Transverse colon (tissue), 4 donors: Measurements from ENCODE around the gene SPTBN1. TPM values are rescaled to one million over a fixed set of nuclear protein-coding genes. Genes with fewer than 3 reads are reported as not detected.
"Not testable (repeated sequence)": the region's sequence is repeated elsewhere in the genome, so short reads cannot be mapped to it uniquely, and the experiment has no call there.

Experiments used
- DNase-seq: peaks from one replicate; pipeline ENCODE4 v3.0.0-alpha.2; 2019
- H3K27ac ChIP-seq, 4 donors: fragments of 200-600 bp; sonication (generic); 2 replicates each; pipeline ENCODE4 v1.5.1; 2016 to 2018; ENCODE audit warnings: inconsistent platforms in 4 of 4
- H3K27me3 ChIP-seq: fragments of 200-600 bp; sonication (generic); 2 replicates; pipeline ENCODE4 v1.5.1; 2017; ENCODE audit warnings: inconsistent platforms
- H3K36me3 ChIP-seq, 4 donors: fragments of 200-600 bp; sonication (generic); 2 replicates each; pipeline ENCODE4 v1.5.1; 2017 to 2019; ENCODE audit warnings: inconsistent platforms in 4 of 4
- H3K4me1 ChIP-seq, 4 donors: fragments of 200-600 bp; sonication (generic); 2 replicates each; pipeline ENCODE4 v1.5.1; 2017 to 2020; ENCODE audit warnings: inconsistent platforms in 4 of 4
- H3K4me3 ChIP-seq, 4 donors: fragments of 200-600 bp; sonication (generic); 1 replicate in 1 of 4; 2 replicates in 3 of 4; pipeline versions ENCODE4 v1.5.1 to v1.6.1; 2017 to 2019; ENCODE audit warnings: inconsistent platforms in 4 of 4
- H3K9me3 ChIP-seq, 2 donors: fragments of 200-600 bp; sonication (generic); 2 replicates each; pipeline ENCODE4 v1.5.1; 2017 to 2019; ENCODE audit warnings: inconsistent platforms in 2 of 2
- EP300 ChIP-seq: sonication (generic); formaldehyde crosslinking; IDR thresholded peaks from one replicate; pipeline ENCODE4 v1.6.1; 2017; ENCODE audit warnings: antibody characterized with exemption, low read depth
- POLR2A ChIP-seq: fragments of 450-650 bp; IDR thresholded peaks from one replicate; pipeline ENCODE4 v1.6.1; 2016; ENCODE audit warnings: antibody characterized with exemption, mild to moderate bottlenecking, moderate library complexity
- POLR2AphosphoS5 ChIP-seq, 3 donors: sonication (generic); formaldehyde crosslinking; IDR thresholded peaks; one replicate each; pipeline ENCODE4 v1.6.1; 2016; ENCODE audit warnings: antibody characterized with exemption in 3 of 3
- WGBS, 2 donors: methylation state at CpG; one replicate each; pipeline ENCODE4 v1.1.5; 2018; ENCODE audit warnings: low coverage in 1 of 2; 5-methylcytosine and 5-hydroxymethylcytosine counted together
- in situ Hi-C, 4 donors: fragments of 200-750 bp; cut with MboI; loops; one replicate each; pipeline versions ENCODE4 v1.15.0 to v1.15.1; 2017; ENCODE audit warnings: low sequenced_read_pairs in 3 of 4, low pct_ligation_motif_present in 1 of 4, low pct_unique_long_range_greater_than_20kb in 1 of 4
- intact Hi-C: fragments of 100-400 bp; cut with DNase I; formaldehyde crosslinking; loops from one replicate; pipeline ENCODE4 v1.15.1; 2023; ENCODE audit warnings: low total_unique reads
- total RNA-seq, 4 donors: library from RNA; depleted of rRNA; stranded (reverse); fragments of >200 nt; gene quantifications; one replicate each; pipeline ENCODE4 v1.1.0, GENCODE V29; 2016
- TF ChIP-seq, protein P1 (sequence below), 5 experiments: fragments of 200-600 bp in 3 of 5; fragments of 450-650 bp in 2 of 5; sonication (generic) in 3 of 5; IDR thresholded peaks; 1 replicate in 2 of 5; 2 replicates in 3 of 5; pipeline ENCODE4 v1.5.1; 2016 to 2017; ENCODE audit warnings: antibody characterized with exemption in 5 of 5, inconsistent platforms in 3 of 5, mild to moderate bottlenecking in 2 of 5, moderate library complexity in 1 of 5

The SPTBN1 gene
- total RNA-seq, 4 donors from 2014 or later: 269 to 301 (median 285) TPM

DNA sequence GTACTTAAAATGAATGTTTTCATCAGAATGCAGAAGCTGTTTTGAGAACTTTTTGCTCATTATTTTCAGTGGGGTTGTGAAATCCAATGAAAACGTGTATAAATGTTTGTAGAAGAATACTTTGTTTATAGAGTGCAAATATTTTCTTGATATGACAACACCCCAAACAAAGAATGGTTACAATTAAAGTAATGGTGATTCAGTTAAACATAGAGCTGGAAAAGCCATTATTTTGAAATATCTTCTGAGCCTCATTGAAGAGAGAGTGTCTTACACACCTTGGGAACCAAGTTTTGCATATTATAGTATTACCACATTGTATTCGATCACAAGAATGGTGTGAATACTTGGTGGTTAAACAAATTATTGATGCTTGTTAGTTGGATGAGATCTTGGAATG lies 48.7 kb downstream of the SPTBN1 start:
- Histone ChIP-seq H3K4me3 (no peak overlapping the region), H3K27ac (peak overlapping the region in 2 of 4 donors; percentile 13 to 32), H3K9me3 (no peaks in the 10 kb centered on the region), H3K27me3 (no peaks in the 10 kb centered on the region), H3K4me1 (peaks cover 0 to 39% (median 16%) of the 10 kb centered on the region in 4 donors), H3K36me3 (no peaks in the 10 kb centered on the region)
- WGBS, 2 donors: 57 to 64% methylated on average over 2 of the region's 2 CpGs
- DNase-seq: no peak
- in situ Hi-C loops (loop anchor here in 3 of 4 donors (25.0 kb wide), 4 partner anchors 132 to 682 kb away; partner anchors contain the start of gene ACYP2 (in 1 of the 3)), intact Hi-C loops (no loop called here)
- TF ChIP-seq, protein P1, sequence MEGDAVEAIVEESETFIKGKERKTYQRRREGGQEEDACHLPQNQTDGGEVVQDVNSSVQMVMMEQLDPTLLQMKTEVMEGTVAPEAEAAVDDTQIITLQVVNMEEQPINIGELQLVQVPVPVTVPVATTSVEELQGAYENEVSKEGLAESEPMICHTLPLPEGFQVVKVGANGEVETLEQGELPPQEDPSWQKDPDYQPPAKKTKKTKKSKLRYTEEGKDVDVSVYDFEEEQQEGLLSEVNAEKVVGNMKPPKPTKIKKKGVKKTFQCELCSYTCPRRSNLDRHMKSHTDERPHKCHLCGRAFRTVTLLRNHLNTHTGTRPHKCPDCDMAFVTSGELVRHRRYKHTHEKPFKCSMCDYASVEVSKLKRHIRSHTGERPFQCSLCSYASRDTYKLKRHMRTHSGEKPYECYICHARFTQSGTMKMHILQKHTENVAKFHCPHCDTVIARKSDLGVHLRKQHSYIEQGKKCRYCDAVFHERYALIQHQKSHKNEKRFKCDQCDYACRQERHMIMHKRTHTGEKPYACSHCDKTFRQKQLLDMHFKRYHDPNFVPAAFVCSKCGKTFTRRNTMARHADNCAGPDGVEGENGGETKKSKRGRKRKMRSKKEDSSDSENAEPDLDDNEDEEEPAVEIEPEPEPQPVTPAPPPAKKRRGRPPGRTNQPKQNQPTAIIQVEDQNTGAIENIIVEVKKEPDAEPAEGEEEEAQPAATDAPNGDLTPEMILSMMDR (IDR thresholded peaks at IDR 0.05): no peak
- TF ChIP-seq POLR2AphosphoS5 (IDR thresholded peaks at IDR 0.05) (no peak), POLR2A (no peak), EP300 (no peak)

DNA sequence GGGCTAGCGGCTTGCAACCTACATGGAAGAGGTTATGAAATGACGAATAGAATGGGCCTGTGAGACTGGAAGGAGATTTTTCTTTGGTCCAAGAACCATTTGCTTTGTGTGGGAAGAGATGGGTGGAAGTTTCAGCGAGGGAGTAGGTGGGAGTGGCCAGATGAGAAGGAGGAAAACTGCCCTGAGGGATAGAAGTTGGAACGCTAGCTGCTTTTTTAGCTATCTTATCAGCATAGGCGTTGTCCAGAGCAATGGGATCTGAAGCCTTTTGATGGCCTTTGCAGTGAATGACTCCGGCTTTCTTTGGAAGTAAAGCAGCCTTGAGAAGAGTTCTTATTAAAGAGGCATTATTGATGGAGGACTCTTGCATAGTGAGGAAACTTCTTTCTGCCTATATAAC lies 52.4 kb downstream of the SPTBN1 start:
- TF ChIP-seq, protein P1 (IDR thresholded peaks at IDR 0.05): no peak
- in situ Hi-C loops (loop anchor here in 3 of 4 donors (25.0 kb wide), 4 partner anchors 129 to 679 kb away; partner anchors contain the start of gene ACYP2 (in 1 of the 3)), intact Hi-C loops (no loop called here)
- WGBS, 2 donors: 80% methylated on average over 1 to 6 of the region's 6 CpGs
- peaks cover 0 to 20% (median 3%) of the 10 kb centered on the region in 4 donors for H3K4me1 ChIP-seq
- no peak overlapping the region for H3K27ac ChIP-seq
- no peaks in the 10 kb centered on the region for H3K9me3 ChIP-seq
- H3K4me3 ChIP-seq: no peak overlapping the region
- no peaks in the 10 kb centered on the region for H3K36me3 ChIP-seq
- DNase-seq: no peak
- no peaks in the 10 kb centered on the region for H3K27me3 ChIP-seq

DNA sequence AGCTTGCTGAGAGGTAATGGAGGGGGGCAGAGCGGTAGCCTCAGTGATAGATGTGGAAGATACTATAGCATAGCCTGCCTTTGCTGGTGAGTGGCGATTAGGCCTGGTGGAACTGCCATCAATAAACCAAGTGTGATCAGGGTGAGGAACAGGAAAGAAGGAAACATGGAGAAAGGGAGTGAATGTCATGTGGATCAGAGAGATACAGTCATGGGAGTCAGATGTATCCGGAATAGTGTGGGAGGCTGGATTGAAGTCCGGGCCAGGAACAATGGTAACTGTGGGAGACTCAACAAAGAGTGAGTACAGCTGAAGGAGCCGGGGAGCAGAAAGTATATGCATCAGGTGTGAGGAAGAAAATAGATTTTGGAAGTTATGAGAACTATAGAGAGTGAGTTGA lies 52.9 kb downstream of the SPTBN1 start:
- H3K27ac ChIP-seq, H3K9me3 ChIP-seq, intact Hi-C loops, H3K36me3 ChIP-seq, H3K4me3 ChIP-seq, H3K27me3 ChIP-seq, DNase-seq: not testable (repeated sequence)
- peaks cover 0 to 17% (median 1%) of the 10 kb centered on the region in 4 donors for H3K4me1 ChIP-seq
- in situ Hi-C loops: loop anchor here in 3 of 4 donors (25.0 kb wide), 4 partner anchors 128 to 678 kb away; partner anchors contain the start of gene ACYP2 (in 1 of the 3)
- WGBS, 2 donors: 95 to 98% methylated on average over 5 of the region's 5 CpGs

DNA sequence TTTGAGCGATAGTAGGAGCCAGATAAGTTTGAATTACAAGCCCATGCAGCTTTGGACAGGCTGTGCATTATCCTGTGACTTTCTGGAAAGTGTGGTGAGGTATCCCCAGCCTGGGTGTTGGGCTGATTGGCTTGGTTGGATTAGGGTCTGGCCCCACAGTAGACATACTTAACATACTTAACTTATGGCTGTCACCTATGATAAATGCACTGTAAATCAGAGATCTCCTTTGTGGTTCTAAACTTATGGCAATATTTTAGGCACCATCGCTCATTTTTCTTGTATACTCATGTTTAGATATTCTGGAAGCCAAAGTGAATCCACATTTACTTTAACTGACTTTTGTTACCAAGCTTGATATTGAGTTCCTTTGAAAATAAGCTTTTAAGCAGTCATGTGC lies 54.8 kb downstream of the SPTBN1 start:
- H3K27me3 ChIP-seq: no peaks in the 10 kb centered on the region
- in situ Hi-C loops (loop anchor here in 3 of 4 donors (25.0 kb wide), 4 partner anchors 126 to 676 kb away; partner anchors contain the start of gene ACYP2 (in 1 of the 3)), intact Hi-C loops (no loop called here)
- H3K4me3 ChIP-seq: no peak overlapping the region
- no peak overlapping the region for H3K27ac ChIP-seq
- peaks cover 0 to 12% (median 1%) of the 10 kb centered on the region in 4 donors for H3K4me1 ChIP-seq
- TF ChIP-seq EP300 (no peak), POLR2A (no peak), POLR2AphosphoS5 (IDR thresholded peaks at IDR 0.05) (no peak)
- TF ChIP-seq, protein P1 (IDR thresholded peaks at IDR 0.05): no peak
- H3K9me3 ChIP-seq: no peaks in the 10 kb centered on the region
- H3K36me3 ChIP-seq: no peaks in the 10 kb centered on the region
- WGBS, 2 donors: 85 to 100% methylated on average over 1 to 2 of the region's 2 CpGs
- DNase-seq: no peak

DNA sequence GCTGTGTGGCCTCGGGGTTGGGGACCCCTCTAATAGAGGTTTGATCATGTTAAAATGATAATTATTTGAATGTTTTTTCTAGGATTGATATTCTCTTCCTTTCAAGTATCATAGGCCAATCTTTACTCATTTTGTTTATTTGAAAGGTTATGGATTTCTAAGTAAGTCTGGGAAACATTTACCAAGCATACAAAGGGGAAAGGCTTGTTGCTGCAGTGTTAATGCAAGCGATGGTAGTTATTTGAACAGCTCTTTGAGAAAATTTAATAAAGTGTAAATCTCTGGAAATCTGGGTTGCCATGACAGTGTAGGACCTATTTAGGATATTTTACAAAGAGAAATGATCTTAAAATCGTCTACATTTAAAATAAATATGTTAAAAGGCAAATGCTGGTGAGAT lies 56.1 kb downstream of the SPTBN1 start:
- H3K9me3 ChIP-seq: no peaks in the 10 kb centered on the region
- no peak for DNase-seq
- WGBS, 2 donors: 76 to 82% methylated on average over 3 of the region's 3 CpGs
- intact Hi-C loops (no loop called here), in situ Hi-C loops (loop anchor here in 3 of 4 donors (25.0 kb wide), 4 partner anchors 125 to 675 kb away; partner anchors contain the start of gene ACYP2 (in 1 of the 3))
- no peaks in the 10 kb centered on the region for H3K27me3 ChIP-seq
- H3K4me1 ChIP-seq: peaks cover 0 to 12% (median 1%) of the 10 kb centered on the region in 4 donors
- TF ChIP-seq, protein P1 (IDR thresholded peaks at IDR 0.05): no peak
- TF ChIP-seq POLR2AphosphoS5 (IDR thresholded peaks at IDR 0.05): no peak
- no peak for TF ChIP-seq POLR2A
- no peak overlapping the region for H3K27ac ChIP-seq
- no peak overlapping the region for H3K4me3 ChIP-seq
- H3K36me3 ChIP-seq: no peaks in the 10 kb centered on the region
